HepG2 (cell line): ENCODE measurements around the gene RPL6. TPM values are rescaled to one million over a fixed set of nuclear protein-coding genes. Genes with fewer than 3 reads are reported as not detected.

ENCODE experiments used
- CSRNP2 ChIP-seq: sonication (generic); formaldehyde crosslinking; conservative IDR thresholded peaks from 2 replicates; pipeline ENCODE4 v1.8.0; 2022; ENCODE audit warnings: low read depth, missing genetic modification reagents
- ELF1 ChIP-seq: sonication (generic); formaldehyde crosslinking; IDR thresholded peaks from 2 replicates; pipeline ENCODE4 v1.4.0; 2020; ENCODE audit warnings: missing genetic modification reagents
- ERF ChIP-seq: IDR thresholded peaks from 2 replicates; pipeline ENCODE4 v1.6.1; 2018; ENCODE audit warnings: missing biosample characterization, missing genetic modification reagents
- HES4 ChIP-seq: sonication (generic); formaldehyde crosslinking; IDR thresholded peaks from 2 replicates; pipeline ENCODE4 v1.9.0; 2021; ENCODE audit warnings: mild to moderate bottlenecking, missing genetic modification reagents, borderline replicate concordance
- HMGXB4 ChIP-seq, 2 experiments: sonication (generic) in 1 of 2; formaldehyde crosslinking in 1 of 2; IDR thresholded peaks; 2 replicates each; pipeline versions ENCODE4 v1.4.0 to v1.6.1; 2018 to 2020; ENCODE audit warnings: missing genetic modification reagents in 2 of 2, borderline replicate concordance in 1 of 2, low read depth in 1 of 2, mild to moderate bottlenecking in 1 of 2, missing biosample characterization in 1 of 2
- NFE2L1 ChIP-seq: sonication (generic); formaldehyde crosslinking; IDR thresholded peaks from 2 replicates; pipeline ENCODE4 v1.4.0; 2020; ENCODE audit warnings: missing genetic modification reagents, mild to moderate bottlenecking, borderline replicate concordance
- PRPF4 ChIP-seq: fragments of 200-400 bp; formaldehyde crosslinking; IDR thresholded peaks from 2 replicates; pipeline ENCODE4 v1.6.1; 2016; ENCODE audit warnings: low read length, low read depth; ENCODE audit not compliant: poor library complexity, severe bottlenecking
- SNAPC2 ChIP-seq: sonication (generic); formaldehyde crosslinking; IDR thresholded peaks from 2 replicates; pipeline ENCODE4 v1.8.1; 2022; ENCODE audit warnings: mild to moderate bottlenecking, missing genetic modification reagents
- SP2 ChIP-seq: sonication (generic); formaldehyde crosslinking; IDR thresholded peaks from 2 replicates; pipeline ENCODE4 v1.5.1; 2020; ENCODE audit warnings: mild to moderate bottlenecking, missing genetic modification reagents
- TEAD3 ChIP-seq: optimal IDR thresholded peaks from 2 replicates; pipeline ENCODE3; 2016; ENCODE audit warnings: borderline replicate concordance
- ZEB1 ChIP-seq: IDR thresholded peaks from 2 replicates; pipeline ENCODE4 v1.6.1; 2012; ENCODE audit warnings: mild to moderate bottlenecking, low read depth, inconsistent platforms; ENCODE audit not compliant: insufficient replicate concordance
- ZFX ChIP-seq: sonication (generic); formaldehyde crosslinking; IDR thresholded peaks from 2 replicates; pipeline ENCODE4 v1.4.0; 2020; ENCODE audit warnings: mild to moderate bottlenecking, low read depth, missing genetic modification reagents, moderate library complexity
- ZNF276 ChIP-seq: sonication (generic); formaldehyde crosslinking; IDR thresholded peaks from 2 replicates; pipeline ENCODE4 v1.4.0; 2020; ENCODE audit warnings: mild to moderate bottlenecking, low read depth, missing genetic modification reagents
- ZNF329 ChIP-seq: sonication (generic); formaldehyde crosslinking; IDR thresholded peaks from 2 replicates; pipeline ENCODE4 v1.9.0; 2021; ENCODE audit warnings: low read depth, mild to moderate bottlenecking, missing genetic modification reagents
- ZNF34 ChIP-seq: sonication (generic); formaldehyde crosslinking; IDR thresholded peaks from 2 replicates; pipeline ENCODE4 v1.4.0; 2020; ENCODE audit warnings: mild to moderate bottlenecking, missing genetic modification reagents, borderline replicate concordance
- ZNF382 ChIP-seq: sonication (generic); formaldehyde crosslinking; IDR thresholded peaks from 2 replicates; pipeline ENCODE4 v1.5.0; 2020; ENCODE audit warnings: missing genetic modification reagents, mild to moderate bottlenecking, borderline replicate concordance
- ZNF616 ChIP-seq: sonication (generic); formaldehyde crosslinking; IDR thresholded peaks from 2 replicates; pipeline ENCODE4 v1.5.0; 2020; ENCODE audit warnings: low read depth, mild to moderate bottlenecking, missing genetic modification reagents
- polyA plus RNA-seq, 8 experiments: library from polyadenylated mRNA; depleted of rRNA in 3 of 8; stranded (reverse) in 7 of 8; unstranded in 1 of 8; fragments of >200 nt; fragmentation: Illumina TruSeq in 4 of 8; extraction: Trizol in 4 of 8; gene quantifications; 2 replicates each; pipeline versions ENCODE4 v1.2.1 to v1.2.3, GENCODE V29; 2011 to 2016; ENCODE audit warnings: low read depth in 4 of 8, missing spikeins in 1 of 8, mixed read lengths in 1 of 8; ENCODE audit not compliant: insufficient read depth in 1 of 8
- total RNA-seq, 5 experiments: library from RNA; depleted of rRNA; stranded (reverse); fragments of >200 nt; fragmentation: Illumina TruSeq; extraction: Trizol; gene quantifications; 2 replicates each; pipeline ENCODE4 v1.2.3, GENCODE V29; 2016; ENCODE audit warnings: low read depth in 1 of 5
- TF ChIP-seq, protein P1 (sequence below): IDR thresholded peaks from 2 replicates; pipeline ENCODE4 v1.6.1; 2016; ENCODE audit warnings: mild to moderate bottlenecking
- TF ChIP-seq, protein P2 (sequence below): sonication (generic); IDR thresholded peaks from 2 replicates; pipeline ENCODE4 v1.6.1; 2016; ENCODE audit warnings: low read depth, borderline replicate concordance
- TF ChIP-seq, protein P3 (sequence below): IDR thresholded peaks from 2 replicates; pipeline ENCODE4 v1.6.1; 2016; ENCODE audit warnings: mild to moderate bottlenecking, missing biosample characterization, missing genetic modification reagents

RPL6 gene
- total and polyA plus RNA-seq, 2 of the 13 experiments (the other 11 are each of a cell fraction or from before 2014, with no cell fraction given), result 1,551 to 1,719 TPM

- TF ChIP-seq, protein P1, sequence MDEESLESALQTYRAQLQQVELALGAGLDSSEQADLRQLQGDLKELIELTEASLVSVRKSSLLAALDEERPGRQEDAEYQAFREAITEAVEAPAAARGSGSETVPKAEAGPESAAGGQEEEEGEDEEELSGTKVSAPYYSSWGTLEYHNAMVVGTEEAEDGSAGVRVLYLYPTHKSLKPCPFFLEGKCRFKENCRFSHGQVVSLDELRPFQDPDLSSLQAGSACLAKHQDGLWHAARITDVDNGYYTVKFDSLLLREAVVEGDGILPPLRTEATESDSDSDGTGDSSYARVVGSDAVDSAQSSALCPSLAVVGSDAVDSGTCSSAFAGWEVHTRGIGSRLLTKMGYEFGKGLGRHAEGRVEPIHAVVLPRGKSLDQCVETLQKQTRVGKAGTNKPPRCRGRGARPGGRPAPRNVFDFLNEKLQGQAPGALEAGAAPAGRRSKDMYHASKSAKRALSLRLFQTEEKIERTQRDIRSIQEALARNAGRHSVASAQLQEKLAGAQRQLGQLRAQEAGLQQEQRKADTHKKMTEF (CRISPR knock-in tag), result peak; percentile 81
- TF ChIP-seq ZNF276, result no peak
- TF ChIP-seq ZNF329 (CRISPR knock-in tag), result no peak
- no peak for TF ChIP-seq ZNF34 (CRISPR knock-in tag)
- TF ChIP-seq ZFX (CRISPR knock-in tag), result peak; percentile 92
- TF ChIP-seq CSRNP2, result no peak
- TF ChIP-seq HMGXB4 (CRISPR knock-in tag; IDR thresholded peaks at IDR 0.05; ENCODE audit: borderline replicate concordance in 1 of 2, low read depth in 1 of 2), result peak; percentile 34 to 73; a peak in 2 of 4 replicates
- peak; percentile 68 for TF ChIP-seq TEAD3 (CRISPR knock-in tag)
- TF ChIP-seq, protein P2, sequence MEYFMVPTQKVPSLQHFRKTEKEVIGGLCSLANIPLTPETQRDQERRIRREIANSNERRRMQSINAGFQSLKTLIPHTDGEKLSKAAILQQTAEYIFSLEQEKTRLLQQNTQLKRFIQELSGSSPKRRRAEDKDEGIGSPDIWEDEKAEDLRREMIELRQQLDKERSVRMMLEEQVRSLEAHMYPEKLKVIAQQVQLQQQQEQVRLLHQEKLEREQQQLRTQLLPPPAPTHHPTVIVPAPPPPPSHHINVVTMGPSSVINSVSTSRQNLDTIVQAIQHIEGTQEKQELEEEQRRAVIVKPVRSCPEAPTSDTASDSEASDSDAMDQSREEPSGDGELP, result peak; percentile 29; the same call in 1 of the 2 replicates
- TF ChIP-seq ZNF382 (CRISPR knock-in tag), result no peak
- no peak for TF ChIP-seq ZNF616 (CRISPR knock-in tag)
- TF ChIP-seq ELF1, result no peak; the same call in 1 of the 2 replicates
- peak; percentile 45 for TF ChIP-seq ZEB1
- no peak for TF ChIP-seq PRPF4
- peak; percentile 91 for TF ChIP-seq ERF (CRISPR knock-in tag)
- peak; percentile 53; the same call in 1 of the 2 replicates for TF ChIP-seq SNAPC2 (CRISPR knock-in tag)
- TF ChIP-seq NFE2L1 (CRISPR knock-in tag), result no peak
- peak; percentile 25; the same call in 1 of the 2 replicates for TF ChIP-seq HES4 (CRISPR knock-in tag)
- no peak for TF ChIP-seq SP2
- TF ChIP-seq, protein P3, sequence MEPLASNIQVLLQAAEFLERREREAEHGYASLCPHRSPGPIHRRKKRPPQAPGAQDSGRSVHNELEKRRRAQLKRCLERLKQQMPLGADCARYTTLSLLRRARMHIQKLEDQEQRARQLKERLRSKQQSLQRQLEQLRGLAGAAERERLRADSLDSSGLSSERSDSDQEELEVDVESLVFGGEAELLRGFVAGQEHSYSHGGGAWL (CRISPR knock-in tag), result peak; percentile 75
Observed at GRCh38 chr12:112381883-112382796, 27.3 kb downstream of the RPL6 start, which contains the start of gene HECTD4 (continued).
